GM12878 (cell line): ENCODE measurements around the gene SETD5. TPM values are rescaled to one million over a fixed set of nuclear protein-coding genes. Genes with fewer than 3 reads are reported as not detected.

ENCODE experiments used
- ATAC-seq: fragments of 200-7000 bp; cut with Tn5 transposase; 3 replicates; pipeline ENCODE4 v1.9.1; 2020; ENCODE audit warnings: mild to moderate bottlenecking, moderate library complexity
- BruUV-seq: library from RNA; stranded (reverse); fragments of 400-500 nt; replicated peaks from 2 replicates; lab custom pipeline; 2021; lab: Mats Ljungman, UMichigan
- CTCF ChIA-PET: fragments of 300-600 bp; sonication (Branson Sonifier 250); formaldehyde crosslinking; extraction: SDS; loops from one replicate; lab custom pipeline; 2021; ENCODE audit warnings: inconsistent platforms; lab: Yijun Ruan, JAX
- POLR2A ChIA-PET: fragments of 350-600 bp; formaldehyde crosslinking; extraction: SDS; loops from one replicate; lab custom pipeline; 2021; ENCODE audit warnings: inconsistent platforms; lab: Charles Lee
- RAD21 ChIA-PET: fragments of 300-600 bp; sonication (Branson Sonifier 250); formaldehyde crosslinking; loops from one replicate; lab custom pipeline; 2023; ENCODE audit warnings: antibody characterized with exemption; ENCODE audit not compliant: unreplicated experiment; lab: Charles Lee
- SMC1A ChIA-PET: fragments of 300-600 bp; sonication (Branson Sonifier 250); formaldehyde crosslinking; loops from one replicate; lab custom pipeline; 2023; ENCODE audit not compliant: unreplicated experiment, uncharacterized antibody; lab: Charles Lee
- DNase-seq: peaks from one replicate; pipeline ENCODE4 v3.0.0-alpha.2; 2011; ENCODE audit warnings: low read depth, low spot score
- FAIRE-seq: peaks from 3 replicates; lab custom pipeline; 2011; peaks lifted over from hg19 to GRCh38; lab: Jason Lieb, UNC
- H2AFZ ChIP-seq: 2 replicates; pipeline ENCODE4 v1.6.0; 2011; ENCODE audit warnings: low read depth, low read length, control low read depth; ENCODE audit not compliant: control insufficient read depth
- H3K27ac ChIP-seq: 2 replicates; pipeline ENCODE4 v1.5.1; 2011; ENCODE audit warnings: control low read depth; ENCODE audit not compliant: control insufficient read depth, insufficient read depth
- H3K27me3 ChIP-seq, 2 experiments: replicated peaks in 1 of 2; 2 replicates each; pipeline versions ENCODE4 v1.6.0 to v1.6.1; 2011; ENCODE audit warnings: low read length in 1 of 2; ENCODE audit not compliant: control insufficient read depth in 2 of 2, insufficient read depth in 2 of 2
- H3K36me3 ChIP-seq, 2 experiments: 2 replicates each; pipeline ENCODE4 v1.5.1; 2011; ENCODE audit warnings: low read length in 1 of 2; ENCODE audit not compliant: control insufficient read depth in 2 of 2, insufficient read depth in 2 of 2
- H3K4me1 ChIP-seq: 2 replicates; pipeline ENCODE4 v1.6.1; 2011; ENCODE audit warnings: mild to moderate bottlenecking, low read length, moderate library complexity, mixed read lengths; ENCODE audit not compliant: control insufficient read depth, insufficient read depth
- H3K4me2 ChIP-seq: 2 replicates; pipeline ENCODE4 v1.6.0; 2011; ENCODE audit warnings: control low read depth; ENCODE audit not compliant: control insufficient read depth, insufficient read depth
- H3K4me3 ChIP-seq: fragments of 200-600 bp; sonication (generic); 2 replicates; pipeline ENCODE4 v1.5.1; 2016
- H3K79me2 ChIP-seq: 2 replicates; pipeline ENCODE4 v1.6.0; 2011; ENCODE audit warnings: low read length; ENCODE audit not compliant: control insufficient read depth, insufficient read depth
- H3K9ac ChIP-seq: 2 replicates; pipeline ENCODE4 v1.8.0; 2011; ENCODE audit warnings: low read length, control low read depth, mixed read lengths; ENCODE audit not compliant: control insufficient read depth, insufficient read depth
- H3K9me3 ChIP-seq: replicated peaks from 3 replicates; pipeline ENCODE4 v1.5.1; 2011; ENCODE audit warnings: mild to moderate bottlenecking, low read length; ENCODE audit not compliant: control insufficient read depth, insufficient read depth
- H4K20me1 ChIP-seq: 2 replicates; pipeline ENCODE4 v1.6.0; 2011; ENCODE audit not compliant: control insufficient read depth, insufficient read depth
- CREB1 ChIP-seq: IDR thresholded peaks from 2 replicates; pipeline ENCODE4 v1.6.1; 2012; ENCODE audit warnings: low read depth, mild to moderate bottlenecking, inconsistent platforms
- EP300 ChIP-seq, 2 experiments: fragments of 150-350 bp in 1 of 2; IDR thresholded peaks; 2 replicates each; pipeline ENCODE4 v1.6.1; 2011 to 2012; ENCODE audit warnings: low read depth in 2 of 2, low read length in 2 of 2, borderline replicate concordance in 1 of 2, improper control_type of control experiment in 1 of 2, inconsistent platforms in 1 of 2; ENCODE audit not compliant: control insufficient read depth in 1 of 2
- FOXM1 ChIP-seq: IDR thresholded peaks from 2 replicates; pipeline ENCODE4 v1.6.1; 2012; ENCODE audit warnings: low read depth, mild to moderate bottlenecking, inconsistent platforms, low read length, moderate library complexity
- HDAC2 ChIP-seq: fragments of 200-600 bp; sonication (generic); IDR thresholded peaks from 2 replicates; pipeline ENCODE4 v1.6.1; 2017
- MTA2 ChIP-seq: fragments of 450-650 bp; IDR thresholded peaks from 2 replicates; pipeline ENCODE4 v1.6.1; 2016; ENCODE audit warnings: low read depth, mild to moderate bottlenecking, moderate library complexity
- MYC ChIP-seq: IDR thresholded peaks from 2 replicates; pipeline ENCODE4 v1.6.1; 2011; ENCODE audit warnings: mild to moderate bottlenecking, low read length, moderate library complexity, inconsistent platforms; ENCODE audit not compliant: insufficient read depth, insufficient replicate concordance, insufficient read length, severe bottlenecking
- NFXL1 ChIP-seq: fragments of 450-650 bp; IDR thresholded peaks from 2 replicates; pipeline ENCODE4 v1.6.1; 2017; ENCODE audit warnings: antibody characterized with exemption, mild to moderate bottlenecking, borderline replicate concordance
- NFYA ChIP-seq: IDR thresholded peaks from 2 replicates; pipeline ENCODE4 v1.6.1; 2011; ENCODE audit warnings: low read depth, mild to moderate bottlenecking, low read length, improper control_type of control experiment, borderline replicate concordance
- RELA ChIP-seq: fragments of 450-650 bp; IDR thresholded peaks from 2 replicates; pipeline ENCODE4 v1.8.0; 2014; ENCODE audit warnings: borderline replicate concordance; ENCODE audit not compliant: partially characterized antibody
- RFX5 ChIP-seq: IDR thresholded peaks from 2 replicates; pipeline ENCODE4 v1.6.1; 2011; ENCODE audit warnings: low read depth, low read length, improper control_type of control experiment
- SREBF2 ChIP-seq: IDR thresholded peaks from 2 replicates; pipeline ENCODE4 v1.6.1; 2012; ENCODE audit warnings: mild to moderate bottlenecking, low read length
- SUZ12 ChIP-seq: fragments of 200-600 bp; sonication (generic); IDR thresholded peaks from one replicate; pipeline ENCODE4 v1.6.1; 2018; ENCODE audit warnings: antibody characterized with exemption, mild to moderate bottlenecking; ENCODE audit not compliant: unreplicated experiment
- USF1 ChIP-seq: IDR thresholded peaks from 2 replicates; pipeline ENCODE4 v1.6.1; 2011; ENCODE audit warnings: borderline replicate concordance, low read depth, mild to moderate bottlenecking, moderate library complexity, mixed read lengths, low read length; ENCODE audit not compliant: insufficient read depth; ENCODE audit errors: extremely low read length
- ZBTB33 ChIP-seq: fragments of 450-650 bp; IDR thresholded peaks from 2 replicates; pipeline ENCODE4 v1.6.1; 2017; ENCODE audit warnings: mild to moderate bottlenecking
- ZNF207 ChIP-seq: fragments of 450-650 bp; IDR thresholded peaks from 2 replicates; pipeline ENCODE4 v1.6.1; 2014; ENCODE audit warnings: antibody characterized with exemption, mild to moderate bottlenecking, borderline replicate concordance
- ZNF384 ChIP-seq: IDR thresholded peaks from 2 replicates; pipeline ENCODE4 v1.6.1; 2012; ENCODE audit warnings: low read depth, mild to moderate bottlenecking, low read length, improper control_type of control experiment, borderline replicate concordance
- ZSCAN29 ChIP-seq: fragments of 450-650 bp; IDR thresholded peaks from 2 replicates; pipeline ENCODE4 v1.6.1; 2017; ENCODE audit warnings: mild to moderate bottlenecking, moderate library complexity
- WGBS: methylation state at CpG from one replicate; pipeline ENCODE4 v1.1.6; 2016; ENCODE audit warnings: low lambda C conversion rate; ENCODE audit not compliant: insufficient replicate concordance, insufficient coverage; ENCODE audit errors: missing lambda C conversion rate; 5-methylcytosine and 5-hydroxymethylcytosine counted together
- in situ Hi-C: fragments of 300-500 bp; cut with MboI; formaldehyde crosslinking; loops from 9 replicates; pipeline ENCODE4 v1.14.3; 2018; ENCODE audit warnings: mixed read lengths
- intact Hi-C: fragments of 100-400 bp; cut with micrococcal nuclease; formaldehyde crosslinking; loops from one replicate; pipeline ENCODE4 v1.14.2; 2022; ENCODE audit not compliant: unreplicated experiment
- polyA plus RNA-seq, 11 experiments: library from polyadenylated mRNA; depleted of rRNA in 4 of 11; unstranded in 6 of 11; stranded (reverse) in 5 of 11; fragments of >200 nt; fragmentation: Nextera tagmentation in 4 of 11; fragmentation: Illumina TruSeq in 1 of 11; extraction: Ambion mirVana in 4 of 11; extraction: Trizol in 1 of 11; gene quantifications; 1 replicate in 1 of 11; 2 replicates in 10 of 11; pipeline versions ENCODE4 v1.2.1 to v1.2.3, GENCODE V29; 2011 to 2016; ENCODE audit warnings: inconsistent platforms in 2 of 11, missing spikeins in 2 of 11, low read depth in 1 of 11
- total RNA-seq, 4 experiments: library from RNA; depleted of rRNA in 3 of 4; stranded (reverse); fragments of >200 nt in 3 of 4; fragmentation: Illumina TruSeq in 1 of 4; extraction: Trizol in 1 of 4; gene quantifications; 2 replicates each; pipeline versions ENCODE4 v1.2.1 to v1.2.3, GENCODE V29; 2013 to 2021

The SETD5 gene
- total and polyA plus RNA-seq, 10 of the 15 experiments (the other 5 are each of a cell fraction or from before 2014, with no cell fraction given) = 8.2 to 94.0 (median 55.4) TPM

- TF ChIP-seq ZSCAN29 = no peak
These were observed 33.3 kb downstream of the SETD5 start (continued) for GRCh38 chr3:9430733-9431132.

GRCh38 chr3:9433627-9434521, 36.5 kb downstream of the SETD5 start:
- in situ Hi-C loops = no loop called here
- H3K9me3 ChIP-seq = no peaks in the 10 kb centered on the region
- no peak overlapping the region for H3K4me3 ChIP-seq
- no peak overlapping the region for H3K9ac ChIP-seq
- no peak for DNase-seq
- no peaks in the 10 kb centered on the region for H3K4me1 ChIP-seq
- H3K27me3 ChIP-seq = no peaks in the 10 kb centered on the region
- WGBS = 95% methylated on average over 15 of the region's 15 CpGs
- no peak for FAIRE-seq
- ChIA-PET SMC1A (interaction anchor here (1.1 to 2.0 kb wide), 2 partner anchors 9 to 38 kb away, joined by 3 to 6 read pairs; no protein-coding TSS in a partner anchor), RAD21 (no interaction called here), CTCF (no interaction called here), POLR2A (no interaction called here)
- BruUV-seq = TSS peak; percentile 6
- H3K36me3 ChIP-seq = peaks cover 18 to 71% of the 10 kb centered on the region in 2 experiments
- no peak for ATAC-seq
- no peak for TF ChIP-seq SREBF2
- no peak for TF ChIP-seq MYC
- TF ChIP-seq RFX5 = no peak
- TF ChIP-seq SUZ12 = no peak
- no peak for TF ChIP-seq ZNF384
- TF ChIP-seq CREB1 = no peak
- no peak for TF ChIP-seq HDAC2
- no peak for TF ChIP-seq ZNF207
- no peak for TF ChIP-seq NFYA
- no peak for TF ChIP-seq FOXM1
- no peak for TF ChIP-seq ZBTB33
- no peak for TF ChIP-seq NFXL1
- TF ChIP-seq EP300 (IDR thresholded peaks at IDR 0.05; ENCODE audit: borderline replicate concordance in 1 of 2, control insufficient read depth in 1 of 2, low read depth in 2 of 2, low read length in 2 of 2) = no peak
- TF ChIP-seq MTA2 = no peak
- TF ChIP-seq USF1 = no peak
- no peak for TF ChIP-seq RELA
- H4K20me1 ChIP-seq = no peaks in the 10 kb centered on the region
- no peak overlapping the region for H2AFZ ChIP-seq
- no peak overlapping the region for H3K27ac ChIP-seq
- no peak overlapping the region for H3K4me2 ChIP-seq
- intact Hi-C loops = no loop called here
- H3K79me2 ChIP-seq = peaks cover 8% of the 10 kb centered on the region
